NT2/D1 (cell line): ENCODE results near the gene SIK2.

ENCODE experiments used
- DNase-seq: peaks from one replicate; pipeline ENCODE4 v3.0.0-alpha.2; 2011; ENCODE audit warnings: low read depth, low spot score
- H3K27me3 ChIP-seq: 2 replicates; pipeline ENCODE4 v1.6.0; 2011; ENCODE audit warnings: mild to moderate bottlenecking; ENCODE audit not compliant: insufficient read length, insufficient read depth
- H3K36me3 ChIP-seq: 2 replicates; pipeline ENCODE4 v1.6.1; 2011; ENCODE audit warnings: mild to moderate bottlenecking, low read length, mixed read lengths; ENCODE audit not compliant: insufficient read depth, insufficient read length
- H3K4me1 ChIP-seq: 2 replicates; pipeline ENCODE4 v1.5.1; 2011; ENCODE audit not compliant: insufficient read depth, insufficient read length
- H3K4me3 ChIP-seq: 2 replicates; pipeline ENCODE4 v1.5.1; 2011; ENCODE audit warnings: low read depth; ENCODE audit not compliant: insufficient read length
- H3K9ac ChIP-seq: 2 replicates; pipeline ENCODE4 v1.6.0; 2011; ENCODE audit warnings: low read depth; ENCODE audit not compliant: insufficient read length
- H3K9me3 ChIP-seq: 2 replicates; pipeline ENCODE4 v1.5.1; 2011; ENCODE audit warnings: mild to moderate bottlenecking, low read length; ENCODE audit not compliant: insufficient read depth
- SUZ12 ChIP-seq: IDR thresholded peaks from 2 replicates; pipeline ENCODE4 v1.6.1; 2011; ENCODE audit not compliant: insufficient read length, insufficient read depth; ENCODE audit errors: extremely low read depth
- YY1 ChIP-seq: IDR thresholded peaks from 2 replicates; pipeline ENCODE4 v1.6.1; 2011; ENCODE audit not compliant: insufficient read length, insufficient read depth
- ZNF274 ChIP-seq: IDR thresholded peaks from 2 replicates; pipeline ENCODE4 v1.6.1; 2011; ENCODE audit warnings: mild to moderate bottlenecking, low read depth, low read length

SIK2 gene

GRCh38 chr11:111759376-111759775 is 157.1 kb downstream of the SIK2 start:
- DNase-seq, result no peak
- no peaks in the 10 kb centered on the region for H3K4me1 ChIP-seq
- no peaks in the 10 kb centered on the region for H3K27me3 ChIP-seq
- no peaks in the 10 kb centered on the region for H3K9me3 ChIP-seq
- H3K9ac ChIP-seq, result no peak overlapping the region
- TF ChIP-seq YY1, result no peak
- no peak for TF ChIP-seq SUZ12
- TF ChIP-seq ZNF274, result no peak
- H3K4me3 ChIP-seq, result no peak overlapping the region
- H3K36me3 ChIP-seq, result peaks cover 72% of the 10 kb centered on the region

GRCh38 chr11:111759778-111760407 is 157.6 kb downstream of the SIK2 start:
- no peak overlapping the region for H3K9ac ChIP-seq
- no peaks in the 10 kb centered on the region for H3K27me3 ChIP-seq
- no peaks in the 10 kb centered on the region for H3K9me3 ChIP-seq
- no peaks in the 10 kb centered on the region for H3K4me1 ChIP-seq
- peaks cover 73% of the 10 kb centered on the region for H3K36me3 ChIP-seq
- DNase-seq, result no peak
- TF ChIP-seq SUZ12, result no peak
- TF ChIP-seq YY1, result no peak
- no peak for TF ChIP-seq ZNF274
- no peak overlapping the region for H3K4me3 ChIP-seq

- Histone ChIP-seq H3K4me3 (no peak overlapping the region), H3K4me1 (no peaks in the 10 kb centered on the region), H3K9me3 (no peaks in the 10 kb centered on the region), H3K9ac (no peak overlapping the region), H3K27me3 (no peaks in the 10 kb centered on the region), H3K36me3 (peaks cover 69% of the 10 kb centered on the region)
- TF ChIP-seq ZNF274 (no peak), SUZ12 (no peak), YY1 (no peak)
- DNase-seq, result no peak
These were observed 158.8 kb downstream of the SIK2 start for GRCh38 chr11:111761036-111761435.

- DNase-seq, result no peak
- Histone ChIP-seq H3K27me3 (no peaks in the 10 kb centered on the region), H3K36me3 (peaks cover 63% of the 10 kb centered on the region), H3K4me1 (no peaks in the 10 kb centered on the region), H3K9me3 (no peaks in the 10 kb centered on the region), H3K4me3 (no peak overlapping the region), H3K9ac (no peak overlapping the region)
- no peak for TF ChIP-seq YY1
- TF ChIP-seq SUZ12, result no peak
- TF ChIP-seq ZNF274, result no peak
These were observed 160.3 kb downstream of the SIK2 start for GRCh38 chr11:111762526-111762925.

- no peaks in the 10 kb centered on the region for H3K27me3 ChIP-seq
- H3K4me1 ChIP-seq, result no peaks in the 10 kb centered on the region
- H3K9me3 ChIP-seq, result no peaks in the 10 kb centered on the region
- peaks cover 63% of the 10 kb centered on the region for H3K36me3 ChIP-seq
- DNase-seq, result no peak
- no peak overlapping the region for H3K4me3 ChIP-seq
- no peak overlapping the region for H3K9ac ChIP-seq
- no peak for TF ChIP-seq YY1
- TF ChIP-seq ZNF274, result no peak
- TF ChIP-seq SUZ12, result no peak
These were observed 160.9 kb downstream of the SIK2 start for GRCh38 chr11:111762981-111763643.

- H3K27me3 ChIP-seq, result peaks cover 2% of the 10 kb centered on the region
- no peak overlapping the region for H3K9ac ChIP-seq
- no peaks in the 10 kb centered on the region for H3K9me3 ChIP-seq
- no peak overlapping the region for H3K4me3 ChIP-seq
- no peaks in the 10 kb centered on the region for H3K4me1 ChIP-seq
- TF ChIP-seq ZNF274 (no peak), SUZ12 (no peak), YY1 (no peak)
- peaks cover 51% of the 10 kb centered on the region for H3K36me3 ChIP-seq
- no peak for DNase-seq
These were observed 162.4 kb downstream of the SIK2 start for GRCh38 chr11:111764621-111765020.

- peaks cover 43% of the 10 kb centered on the region for H3K36me3 ChIP-seq
- H3K9me3 ChIP-seq, result no peaks in the 10 kb centered on the region
- no peak for TF ChIP-seq ZNF274
- TF ChIP-seq SUZ12, result no peak
- no peak for TF ChIP-seq YY1
- H3K4me1 ChIP-seq, result no peaks in the 10 kb centered on the region
- peaks cover 5% of the 10 kb centered on the region for H3K27me3 ChIP-seq
- peak overlapping the region; percentile 87 for H3K9ac ChIP-seq
- H3K4me3 ChIP-seq, result peak overlapping the region; percentile 90
- DNase-seq, result no peak
These were observed 163.2 kb downstream of the SIK2 start for GRCh38 chr11:111765320-111765983.
